DND-41 (cell line): ENCODE results near the gene TTLL8.

Experiments
- EZH2 ChIP-seq: IDR thresholded peaks from 3 replicates; pipeline ENCODE4 v1.6.1; 2012; ENCODE audit warnings: borderline replicate concordance, low read depth, mild to moderate bottlenecking, moderate library complexity, low read length, inconsistent platforms; ENCODE audit not compliant: severe bottlenecking
- TF ChIP-seq, protein P1 (sequence below): IDR thresholded peaks from 2 replicates; pipeline ENCODE4 v1.5.1; 2012; ENCODE audit warnings: borderline replicate concordance, low read length, moderate library complexity, mild to moderate bottlenecking; ENCODE audit not compliant: poor library complexity, severe bottlenecking; ENCODE audit errors: extremely low read depth

DNA sequence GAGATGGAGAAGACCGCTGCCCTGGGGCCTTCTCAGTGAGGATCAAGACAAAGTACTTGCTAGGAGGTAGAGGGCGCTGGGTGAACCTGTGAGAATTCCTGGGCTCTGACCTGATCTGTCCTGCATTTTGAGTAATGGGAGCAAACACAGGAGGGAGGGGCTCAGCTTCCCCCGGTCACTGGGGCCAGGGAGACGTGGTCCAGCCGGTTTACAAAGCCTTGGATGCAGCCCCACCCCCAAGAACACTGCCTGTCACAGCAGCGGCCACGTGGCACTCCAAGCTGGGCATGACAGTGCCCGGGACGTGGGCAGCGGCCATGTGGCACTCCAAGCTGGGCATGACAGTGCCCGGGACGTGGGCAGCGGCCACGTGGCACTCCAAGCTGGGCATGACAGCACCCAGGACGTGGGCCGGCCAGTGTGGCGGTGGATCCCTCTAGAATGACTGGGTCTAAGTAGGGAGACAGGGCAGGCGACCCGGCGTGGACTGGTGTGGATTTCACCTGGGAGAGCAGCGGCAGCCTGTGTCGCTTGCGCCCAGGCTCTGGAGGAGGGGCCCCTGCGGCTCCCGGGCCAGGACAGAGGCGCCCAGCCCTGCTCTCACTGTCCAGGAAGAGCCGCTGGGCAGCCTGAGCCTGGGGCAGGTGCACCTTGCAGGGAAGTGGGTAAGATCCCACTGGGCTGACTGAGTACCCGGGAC is 2.5 kb upstream of the TTLL8 start:
- TF ChIP-seq, protein P1, sequence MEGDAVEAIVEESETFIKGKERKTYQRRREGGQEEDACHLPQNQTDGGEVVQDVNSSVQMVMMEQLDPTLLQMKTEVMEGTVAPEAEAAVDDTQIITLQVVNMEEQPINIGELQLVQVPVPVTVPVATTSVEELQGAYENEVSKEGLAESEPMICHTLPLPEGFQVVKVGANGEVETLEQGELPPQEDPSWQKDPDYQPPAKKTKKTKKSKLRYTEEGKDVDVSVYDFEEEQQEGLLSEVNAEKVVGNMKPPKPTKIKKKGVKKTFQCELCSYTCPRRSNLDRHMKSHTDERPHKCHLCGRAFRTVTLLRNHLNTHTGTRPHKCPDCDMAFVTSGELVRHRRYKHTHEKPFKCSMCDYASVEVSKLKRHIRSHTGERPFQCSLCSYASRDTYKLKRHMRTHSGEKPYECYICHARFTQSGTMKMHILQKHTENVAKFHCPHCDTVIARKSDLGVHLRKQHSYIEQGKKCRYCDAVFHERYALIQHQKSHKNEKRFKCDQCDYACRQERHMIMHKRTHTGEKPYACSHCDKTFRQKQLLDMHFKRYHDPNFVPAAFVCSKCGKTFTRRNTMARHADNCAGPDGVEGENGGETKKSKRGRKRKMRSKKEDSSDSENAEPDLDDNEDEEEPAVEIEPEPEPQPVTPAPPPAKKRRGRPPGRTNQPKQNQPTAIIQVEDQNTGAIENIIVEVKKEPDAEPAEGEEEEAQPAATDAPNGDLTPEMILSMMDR = no peak
- no peak for TF ChIP-seq EZH2
